GM23248 (cell line): ENCODE results near the gene MYADM. TPM values are rescaled to one million over a fixed set of nuclear protein-coding genes. Genes with fewer than 3 reads are reported as not detected.

ENCODE experiments used
- DNase-seq: peaks from one replicate; pipeline ENCODE4 v3.0.0-alpha.2; 2015
- H2AFZ ChIP-seq: fragments of 200-600 bp; sonication (generic); 2 replicates; pipeline ENCODE4 v1.6.1; 2016; ENCODE audit warnings: antibody characterized with exemption
- H3F3A ChIP-seq: fragments of 200-600 bp; sonication (generic); 2 replicates; pipeline ENCODE4 v1.6.1; 2016; ENCODE audit warnings: mild to moderate bottlenecking, antibody characterized with exemption, mixed run types; ENCODE audit not compliant: insufficient read depth
- H3K27ac ChIP-seq: fragments of 200-600 bp; sonication (generic); 2 replicates; pipeline ENCODE4 v1.5.1; 2016; ENCODE audit warnings: mild to moderate bottlenecking
- H3K27me3 ChIP-seq: fragments of 200-600 bp; sonication (generic); replicated peaks from 2 replicates; pipeline ENCODE4 v1.6.1; 2016; ENCODE audit warnings: mild to moderate bottlenecking; ENCODE audit not compliant: insufficient read depth
- H3K36me3 ChIP-seq: fragments of 200-600 bp; sonication (generic); 2 replicates; pipeline ENCODE4 v1.6.1; 2016; ENCODE audit warnings: low read depth, mild to moderate bottlenecking
- H3K4me1 ChIP-seq: fragments of 200-600 bp; sonication (generic); 2 replicates; pipeline ENCODE4 v1.6.1; 2016; ENCODE audit warnings: mild to moderate bottlenecking; ENCODE audit not compliant: insufficient read depth
- H3K4me2 ChIP-seq: fragments of 200-600 bp; sonication (generic); one replicate; pipeline ENCODE4 v1.6.1; 2016; ENCODE audit warnings: mild to moderate bottlenecking; ENCODE audit not compliant: unreplicated experiment
- H3K4me3 ChIP-seq: fragments of 200-600 bp; sonication (generic); 2 replicates; pipeline ENCODE4 v1.5.1; 2016; ENCODE audit warnings: mild to moderate bottlenecking
- H3K79me2 ChIP-seq: fragments of 200-600 bp; sonication (generic); 2 replicates; pipeline ENCODE4 v1.6.1; 2016; ENCODE audit warnings: mild to moderate bottlenecking; ENCODE audit not compliant: insufficient read depth
- H3K9ac ChIP-seq: fragments of 200-600 bp; sonication (generic); 2 replicates; pipeline ENCODE4 v1.6.1; 2016; ENCODE audit warnings: mild to moderate bottlenecking
- H3K9me2 ChIP-seq: fragments of 200-600 bp; sonication (generic); 2 replicates; pipeline ENCODE4 v1.6.1; 2016; ENCODE audit warnings: mixed run types, mild to moderate bottlenecking, moderate library complexity; ENCODE audit not compliant: insufficient read depth
- H3K9me3 ChIP-seq: fragments of 200-600 bp; sonication (generic); one replicate; pipeline ENCODE4 v1.6.1; 2017; ENCODE audit warnings: low read depth
- H4K20me1 ChIP-seq: fragments of 200-600 bp; sonication (generic); 2 replicates; pipeline ENCODE4 v1.6.0; 2016; ENCODE audit not compliant: insufficient read depth
- EZH2 ChIP-seq: fragments of 200-600 bp; sonication (generic); IDR thresholded peaks from 2 replicates; pipeline ENCODE4 v1.6.1; 2018; ENCODE audit warnings: antibody characterized with exemption, mild to moderate bottlenecking; ENCODE audit not compliant: insufficient read depth, poor library complexity, severe bottlenecking
- EZH2phosphoT487 ChIP-seq: fragments of 200-600 bp; sonication (generic); IDR thresholded peaks from 2 replicates; pipeline ENCODE4 v1.6.1; 2018; ENCODE audit warnings: antibody characterized with exemption, moderate library complexity, mild to moderate bottlenecking, low read depth; ENCODE audit not compliant: insufficient read depth
- WGBS, 2 experiments: methylation state at CpG; one replicate each; pipeline ENCODE4 v1.1.6; 2015 to 2017; ENCODE audit warnings: low lambda C conversion rate in 2 of 2, low coverage in 1 of 2; ENCODE audit errors: missing lambda C conversion rate in 2 of 2; 5-methylcytosine and 5-hydroxymethylcytosine counted together
- in situ Hi-C: fragments of 300-500 bp; cut with MboI; formaldehyde crosslinking; loops from 2 replicates; pipeline ENCODE4 v1.15.0; 2020
- polyA plus RNA-seq: library from polyadenylated mRNA; unstranded; fragments of >200 nt; fragmentation: Nextera tagmentation; extraction: Ambion mirVana; gene quantifications from 2 replicates; pipeline ENCODE4 v1.2.1, GENCODE V29; 2016
- total RNA-seq: library from RNA; depleted of rRNA; stranded (reverse); fragments of >200 nt; shearing (Covaris generic); gene quantifications from 2 replicates; pipeline ENCODE4 v1.2.3, GENCODE V29; 2014

MYADM gene
- total and polyA plus RNA-seq, 2 experiments from 2014 or later, result 74.8 to 222 TPM

DNA sequence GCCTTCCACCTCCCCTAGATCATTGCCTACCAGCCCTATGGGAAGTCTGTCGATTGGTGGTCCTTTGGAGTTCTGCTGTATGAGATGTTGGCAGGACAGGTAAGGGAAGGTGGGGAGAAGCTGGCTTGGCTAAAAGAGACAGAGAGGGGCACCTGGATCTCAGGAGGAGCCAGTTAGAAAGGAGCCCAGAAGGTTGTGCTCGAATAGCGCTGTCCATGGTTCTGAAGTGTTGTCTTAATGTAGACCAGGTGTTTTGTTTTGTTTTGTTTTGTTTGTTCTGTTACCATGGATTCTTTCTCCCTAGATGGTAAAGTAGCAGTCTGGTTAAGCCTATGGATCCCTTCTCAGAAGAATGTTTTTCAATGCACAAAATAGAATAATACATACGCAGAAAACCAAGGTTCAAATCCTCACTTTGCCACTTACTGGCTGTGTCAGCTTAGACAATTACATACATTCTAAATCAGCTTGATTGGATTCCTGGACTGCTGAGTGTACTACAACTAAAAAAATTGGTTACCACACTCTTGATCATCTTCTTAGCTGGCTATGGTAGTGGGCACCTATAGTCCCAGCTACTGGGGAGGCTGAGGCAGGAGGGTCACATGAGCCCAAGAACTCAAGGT is 35.5 kb downstream of the MYADM start:
- no peaks in the 10 kb centered on the region for H4K20me1 ChIP-seq
- DNase-seq, result peak; percentile 62
- H3K4me3 ChIP-seq, result no peak overlapping the region
- TF ChIP-seq EZH2 (no peak), EZH2phosphoT487 (no peak)
- no peak overlapping the region for H2AFZ ChIP-seq
- in situ Hi-C loops, result no loop called here
- H3K9me3 ChIP-seq, result no peaks in the 10 kb centered on the region
- no peaks in the 10 kb centered on the region for H3K4me1 ChIP-seq
- 63 to 68% methylated on average over 4 of the region's 4 CpGs for WGBS, 2 experiments
- H3F3A ChIP-seq, result no peaks in the 10 kb centered on the region
- H3K9ac ChIP-seq, result no peak overlapping the region
- H3K79me2 ChIP-seq, result no peaks in the 10 kb centered on the region
- no peaks in the 10 kb centered on the region for H3K9me2 ChIP-seq
- H3K27me3 ChIP-seq, result peaks cover 27% of the 10 kb centered on the region
- H3K4me2 ChIP-seq, result no peak overlapping the region
- no peak overlapping the region for H3K27ac ChIP-seq
- H3K36me3 ChIP-seq, result no peaks in the 10 kb centered on the region

GRCh38 chr19:53904909-53905308 is 37.2 kb downstream of the MYADM start:
- in situ Hi-C loops, result no loop called here
- H3K36me3 ChIP-seq, result no peaks in the 10 kb centered on the region
- no peaks in the 10 kb centered on the region for H3K9me3 ChIP-seq
- no peak overlapping the region for H3K4me2 ChIP-seq
- WGBS, 2 experiments, result 11% methylated on average over 3 of the region's 3 CpGs
- no peak overlapping the region for H2AFZ ChIP-seq
- DNase-seq, result no peak
- no peaks in the 10 kb centered on the region for H3F3A ChIP-seq
- H3K79me2 ChIP-seq, result no peaks in the 10 kb centered on the region
- H3K9me2 ChIP-seq, result no peaks in the 10 kb centered on the region
- no peak overlapping the region for H3K9ac ChIP-seq
- H3K4me1 ChIP-seq, result peaks cover 7% of the 10 kb centered on the region; the same call in 1 of the 2 replicates
- H3K4me3 ChIP-seq, result no peak overlapping the region
- H4K20me1 ChIP-seq, result no peaks in the 10 kb centered on the region
- no peak for TF ChIP-seq EZH2
- no peak for TF ChIP-seq EZH2phosphoT487
- peaks cover 38% of the 10 kb centered on the region for H3K27me3 ChIP-seq
- no peak overlapping the region for H3K27ac ChIP-seq

DNA sequence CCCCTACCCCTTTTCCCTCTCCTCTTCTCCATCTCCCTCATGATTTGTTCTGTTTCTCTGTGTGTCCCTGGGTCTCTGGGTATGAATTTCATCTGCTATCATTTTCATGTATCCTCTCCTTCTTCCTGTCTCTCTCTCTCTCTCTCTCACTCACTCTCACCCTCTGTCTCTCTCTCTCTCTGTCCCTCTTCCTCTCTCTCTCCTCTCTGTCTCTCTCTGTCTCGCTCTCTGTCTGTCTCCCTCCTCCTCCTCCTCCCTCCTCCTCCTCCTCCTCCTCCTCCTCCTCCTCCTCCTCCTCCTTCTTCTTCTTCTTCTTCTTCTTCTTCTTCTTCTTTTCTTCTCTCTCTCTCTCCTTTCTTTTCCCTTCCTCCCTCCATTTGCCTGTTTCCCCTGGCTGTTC is 38.1 kb downstream of the MYADM start:
- Histone ChIP-seq H3K9me2 (no peaks in the 10 kb centered on the region), H3K4me3 (no peak overlapping the region), H3K4me1 (peaks cover 7% of the 10 kb centered on the region; the same call in 1 of the 2 replicates), H3K9me3 (no peaks in the 10 kb centered on the region), H3K4me2 (no peak overlapping the region), H3K27me3 (peaks cover 47% of the 10 kb centered on the region), H3K9ac (no peak overlapping the region), H3K36me3 (no peaks in the 10 kb centered on the region), H4K20me1 (no peaks in the 10 kb centered on the region), H2AFZ (no peak overlapping the region), H3K27ac (no peak overlapping the region), H3F3A (no peaks in the 10 kb centered on the region), H3K79me2 (no peaks in the 10 kb centered on the region)
- TF ChIP-seq EZH2phosphoT487 (no peak), EZH2 (no peak)
- in situ Hi-C loops, result no loop called here
- DNase-seq, result no peak
- 47 to 100% methylated on average over 1 of the region's 1 CpG for WGBS, 2 experiments

GRCh38 chr19:53906211-53907192 is 38.8 kb downstream of the MYADM start:
- Histone ChIP-seq H3K9me2 (no peaks in the 10 kb centered on the region), H3K9ac (no peak overlapping the region), H3K36me3 (no peaks in the 10 kb centered on the region), H3K27me3 (peaks cover 54% of the 10 kb centered on the region), H3K79me2 (no peaks in the 10 kb centered on the region), H3K9me3 (no peaks in the 10 kb centered on the region), H3K4me1 (peaks cover 7% of the 10 kb centered on the region; the same call in 1 of the 2 replicates), H3F3A (no peaks in the 10 kb centered on the region), H3K27ac (no peak overlapping the region), H3K4me3 (no peak overlapping the region), H4K20me1 (no peaks in the 10 kb centered on the region), H3K4me2 (peak overlapping the region; percentile 12), H2AFZ (no peak overlapping the region)
- DNase-seq, result peak; percentile 45
- in situ Hi-C loops, result no loop called here
- peak; percentile 45 for TF ChIP-seq EZH2
- TF ChIP-seq EZH2phosphoT487, result no peak
- 11 to 16% methylated on average over 36 to 48 of the region's 48 CpGs for WGBS, 2 experiments
